ENCODE measurements around the gene NOVA2. TPM values are rescaled to one million over a fixed set of nuclear protein-coding genes. Genes with fewer than 3 reads are reported as not detected.

Gene NOVA2
- total RNA-seq, 1 donor from 2014 or later, result 11.3 TPM

GRCh38 chr19:46009530-46010510, 36.2 kb upstream of the NOVA2 start:
- intact Hi-C loops (cut with DNase I), result no loop called here
- peak in 1 of 2 donors; percentile 78 for DNase-seq (ENCODE audit: low spot score in 2 of 2)
- H3K9me3 ChIP-seq, result no peaks in the 10 kb centered on the region

GRCh38 chr19:46006411-46006810, 32.7 kb upstream of the NOVA2 start:
- DNase-seq (ENCODE audit: low spot score in 2 of 2), result no peak

More at GRCh38 chr19:46009530-46010510, 36.2 kb upstream of the NOVA2 start:
- Histone ChIP-seq H3K27me3 (no peaks in the 10 kb centered on the region), H3K4me3 (no peak overlapping the region), H3K36me3 (peaks cover 0 to 18% of the 10 kb centered on the region in 2 donors), H3K27ac (no peak overlapping the region), H3K4me1 (peaks cover 2% of the 10 kb centered on the region in 2 donors)
- peak; percentile 60 to 84 (median 82) for TF ChIP-seq CTCF (IDR thresholded peaks at IDR 0.05)

GRCh38 chr19:46002678-46003275, 29.1 kb upstream of the NOVA2 start:
- Histone ChIP-seq H3K27me3 (no peaks in the 10 kb centered on the region), H3K36me3 (peaks cover 0 to 23% of the 10 kb centered on the region in 2 donors), H3K9me3 (no peaks in the 10 kb centered on the region), H3K4me1 (no peaks in the 10 kb centered on the region), H3K4me3 (no peak overlapping the region), H3K27ac (no peak overlapping the region)
- DNase-seq (ENCODE audit: low spot score in 2 of 2), result no peak
- no peak for TF ChIP-seq CTCF (IDR thresholded peaks at IDR 0.05)
- intact Hi-C loops (cut with DNase I), result no loop called here

More at GRCh38 chr19:46006411-46006810, 32.7 kb upstream of the NOVA2 start:
- Histone ChIP-seq H3K4me3 (no peak overlapping the region), H3K27me3 (no peaks in the 10 kb centered on the region), H3K9me3 (no peaks in the 10 kb centered on the region), H3K36me3 (peaks cover 0 to 29% of the 10 kb centered on the region in 2 donors), H3K27ac (no peak overlapping the region), H3K4me1 (no peaks in the 10 kb centered on the region)
- intact Hi-C loops (cut with DNase I), result no loop called here
- no peak for TF ChIP-seq CTCF (IDR thresholded peaks at IDR 0.05)

GRCh38 chr19:46000491-46001246, 27.0 kb upstream of the NOVA2 start:
- H3K9me3 ChIP-seq, result no peaks in the 10 kb centered on the region
- peaks cover 0 to 3% of the 10 kb centered on the region in 2 donors for H3K4me1 ChIP-seq
- no peak overlapping the region for H3K27ac ChIP-seq
- H3K36me3 ChIP-seq, result peaks cover 0 to 15% of the 10 kb centered on the region in 2 donors
- no peak overlapping the region for H3K4me3 ChIP-seq
- TF ChIP-seq CTCF (IDR thresholded peaks at IDR 0.05), result no peak
- DNase-seq (ENCODE audit: low spot score in 2 of 2), result no peak
- intact Hi-C loops (cut with DNase I), result no loop called here
- no peaks in the 10 kb centered on the region for H3K27me3 ChIP-seq

- Histone ChIP-seq H3K27ac (no peak overlapping the region), H3K36me3 (peaks cover 0 to 15% of the 10 kb centered on the region in 2 donors), H3K4me3 (no peak overlapping the region), H3K27me3 (no peaks in the 10 kb centered on the region), H3K9me3 (no peaks in the 10 kb centered on the region), H3K4me1 (peaks cover 0 to 3% of the 10 kb centered on the region in 2 donors)
- no peak for DNase-seq (ENCODE audit: low spot score in 2 of 2)
- TF ChIP-seq CTCF (IDR thresholded peaks at IDR 0.05), result no peak
- intact Hi-C loops (cut with DNase I), result loop anchor here (10.0 kb wide), 1 partner anchor 415 kb away; the partner anchor contains the start of gene OPA3
Measured at GRCh38 chr19:45999653-46000121, 26.0 kb upstream of the NOVA2 start.

Measured in ascending aorta (tissue), 2 donors.